Neural progenitor cell (in vitro differentiated cells): ENCODE measurements around the gene P4HA2. TPM values are rescaled to one million over a fixed set of nuclear protein-coding genes. Genes with fewer than 3 reads are reported as not detected.

Experiments used
- DNase-seq: peaks from one replicate; pipeline ENCODE4 v3.0.0-alpha.2; 2016; ENCODE audit warnings: low spot score
- H2AFZ ChIP-seq: fragments of 200-600 bp; sonication (generic); replicated peaks from 2 replicates; pipeline ENCODE4 v1.6.1; 2016; ENCODE audit warnings: antibody characterized with exemption
- H3F3A ChIP-seq: fragments of 200-600 bp; sonication (generic); 2 replicates; pipeline ENCODE4 v1.6.1; 2016; ENCODE audit warnings: antibody characterized with exemption, low read depth
- H3K27ac ChIP-seq: fragments of 200-600 bp; sonication (generic); 2 replicates; pipeline ENCODE4 v1.5.1; 2016; ENCODE audit warnings: mild to moderate bottlenecking
- H3K27me3 ChIP-seq: fragments of 200-600 bp; sonication (generic); 2 replicates; pipeline ENCODE4 v1.6.1; 2016; ENCODE audit warnings: mild to moderate bottlenecking, moderate library complexity
- H3K36me3 ChIP-seq: fragments of 200-600 bp; sonication (generic); 2 replicates; pipeline ENCODE4 v1.5.1; 2016
- H3K4me1 ChIP-seq: fragments of 200-600 bp; sonication (generic); 2 replicates; pipeline ENCODE4 v1.6.1; 2016; ENCODE audit warnings: mixed run types
- H3K4me2 ChIP-seq: fragments of 200-600 bp; sonication (generic); 2 replicates; pipeline ENCODE4 v1.6.1; 2016
- H3K4me3 ChIP-seq: fragments of 200-600 bp; sonication (generic); 2 replicates; pipeline ENCODE4 v1.5.1; 2016
- H3K79me2 ChIP-seq: fragments of 200-600 bp; sonication (generic); 2 replicates; pipeline ENCODE4 v1.6.1; 2016; ENCODE audit warnings: low read depth
- H3K9ac ChIP-seq: fragments of 200-600 bp; sonication (generic); 2 replicates; pipeline ENCODE4 v1.6.1; 2016
- H3K9me3 ChIP-seq: fragments of 200-600 bp; sonication (generic); 2 replicates; pipeline ENCODE4 v1.5.1; 2016; ENCODE audit warnings: low read depth
- H4K20me1 ChIP-seq: fragments of 200-600 bp; sonication (generic); 2 replicates; pipeline ENCODE4 v1.6.1; 2016; ENCODE audit warnings: low read depth
- H3K27ac Mint-ChIP-seq: 3 replicates; pipeline ENCODE4 v1.8.0; 2021; ENCODE audit warnings: mixed read lengths
- H3K27me3 Mint-ChIP-seq: 2 replicates; pipeline ENCODE4 v1.8.0; 2022; ENCODE audit warnings: low read depth, mild to moderate bottlenecking, inconsistent platforms, moderate library complexity, mixed read lengths; ENCODE audit not compliant: insufficient read depth
- H3K36me3 Mint-ChIP-seq: 3 replicates; pipeline ENCODE4 v1.8.0; 2021; ENCODE audit warnings: mixed read lengths
- H3K4me1 Mint-ChIP-seq: 3 replicates; pipeline ENCODE4 v1.8.0; 2021; ENCODE audit warnings: mixed read lengths
- H3K4me3 Mint-ChIP-seq: 3 replicates; pipeline ENCODE4 v1.8.0; 2021; ENCODE audit warnings: mild to moderate bottlenecking, moderate library complexity, mixed read lengths
- H3K9me3 Mint-ChIP-seq: 3 replicates; pipeline ENCODE4 v1.8.0; 2020; ENCODE audit warnings: mixed read lengths
- CTCF ChIP-seq: fragments of 200-600 bp; sonication (generic); IDR thresholded peaks from 2 replicates; pipeline ENCODE4 v1.5.1; 2017; ENCODE audit warnings: antibody characterized with exemption, mild to moderate bottlenecking
- EZH2 ChIP-seq: fragments of 200-600 bp; sonication (generic); IDR thresholded peaks from 2 replicates; pipeline ENCODE4 v1.6.1; 2017; ENCODE audit warnings: antibody characterized with exemption, mild to moderate bottlenecking, moderate library complexity
- EZH2phosphoT487 ChIP-seq: fragments of 200-600 bp; sonication (generic); IDR thresholded peaks from 2 replicates; pipeline ENCODE4 v1.6.1; 2017; ENCODE audit warnings: antibody characterized with exemption
- total RNA-seq: library from RNA; depleted of rRNA; stranded (reverse); fragments of >200 nt; gene quantifications from 2 replicates; pipeline ENCODE4 v1.2.3, GENCODE V29; 2015; ENCODE audit warnings: low replicate concordance

Gene P4HA2
- total RNA-seq, 1 donor from 2014 or later = 15.9 TPM

DNA sequence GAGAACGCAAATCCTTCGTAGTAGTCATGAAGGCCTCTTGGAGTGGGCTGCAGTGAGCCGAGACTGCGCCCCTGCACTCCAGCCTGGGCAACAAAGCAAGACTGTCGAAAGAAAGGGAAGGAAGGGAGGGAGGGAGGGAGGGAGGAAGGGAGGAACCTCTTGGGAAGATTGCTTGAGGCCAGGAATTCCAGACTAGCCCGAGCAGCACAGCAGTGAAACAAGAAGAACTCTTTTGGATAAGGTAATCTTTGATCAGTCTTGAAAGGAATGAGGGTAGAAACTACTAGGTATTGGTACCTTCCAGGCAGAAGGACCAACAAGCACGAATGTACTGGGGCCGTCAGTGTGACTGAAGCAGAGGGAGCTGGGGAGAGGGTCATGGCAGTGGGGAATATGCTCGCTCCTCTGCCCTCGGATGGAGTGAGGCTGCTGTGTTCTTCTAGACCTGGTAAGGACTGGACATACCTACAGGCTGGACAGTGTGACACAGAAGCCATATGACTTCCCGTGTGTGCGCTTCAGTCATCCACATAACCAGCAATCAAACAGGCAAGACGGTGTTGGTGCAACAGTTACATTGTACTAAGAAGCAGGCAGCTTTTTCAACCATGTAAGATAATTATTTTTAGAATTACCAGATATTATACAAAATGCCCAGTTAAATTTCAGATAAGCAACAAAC lies 45.2 kb downstream of the P4HA2 start:
- H3K27ac ChIP-seq = no peak overlapping the region
- Mint-ChIP-seq H3K9me3 (no peaks in the 10 kb centered on the region), H3K36me3 (no peaks in the 10 kb centered on the region), H3K27ac (peak overlapping the region; percentile 72), H3K4me1 (peaks cover 28% of the 10 kb centered on the region), H3K27me3 (peaks cover 2% of the 10 kb centered on the region), H3K4me3 (no peak overlapping the region)
- H2AFZ ChIP-seq = no peak overlapping the region
- no peaks in the 10 kb centered on the region for H4K20me1 ChIP-seq
- H3K27me3 ChIP-seq = no peaks in the 10 kb centered on the region
- H3K4me3 ChIP-seq = no peak overlapping the region
- TF ChIP-seq EZH2phosphoT487 = no peak
- TF ChIP-seq CTCF = no peak
- TF ChIP-seq EZH2 = no peak
- H3K79me2 ChIP-seq = no peaks in the 10 kb centered on the region
- no peaks in the 10 kb centered on the region for H3K36me3 ChIP-seq
- no peaks in the 10 kb centered on the region for H3F3A ChIP-seq
- H3K9ac ChIP-seq = no peak overlapping the region
- no peak for DNase-seq
- H3K4me1 ChIP-seq = no peaks in the 10 kb centered on the region
- no peak overlapping the region for H3K4me2 ChIP-seq
- H3K9me3 ChIP-seq = no peaks in the 10 kb centered on the region

- Histone ChIP-seq H3K9me3 (no peaks in the 10 kb centered on the region), H3K27ac (no peak overlapping the region), H3K4me1 (no peaks in the 10 kb centered on the region), H3K27me3 (no peaks in the 10 kb centered on the region), H3F3A (no peaks in the 10 kb centered on the region), H3K36me3 (no peaks in the 10 kb centered on the region), H2AFZ (no peak overlapping the region), H3K79me2 (no peaks in the 10 kb centered on the region), H3K4me2 (no peak overlapping the region), H3K4me3 (no peak overlapping the region), H4K20me1 (no peaks in the 10 kb centered on the region), H3K9ac (no peak overlapping the region)
- H3K36me3 Mint-ChIP-seq = no peaks in the 10 kb centered on the region
- peak overlapping the region; percentile 61 for H3K27ac Mint-ChIP-seq
- H3K4me3 Mint-ChIP-seq = peak overlapping the region; percentile 22
- no peak for DNase-seq
- H3K9me3 Mint-ChIP-seq = no peaks in the 10 kb centered on the region
- no peak for TF ChIP-seq EZH2phosphoT487
- peaks cover 2% of the 10 kb centered on the region for H3K27me3 Mint-ChIP-seq
- peaks cover 32% of the 10 kb centered on the region for H3K4me1 Mint-ChIP-seq
Measured at GRCh38 chr5:132181011-132181629, 46.5 kb downstream of the P4HA2 start.

DNA sequence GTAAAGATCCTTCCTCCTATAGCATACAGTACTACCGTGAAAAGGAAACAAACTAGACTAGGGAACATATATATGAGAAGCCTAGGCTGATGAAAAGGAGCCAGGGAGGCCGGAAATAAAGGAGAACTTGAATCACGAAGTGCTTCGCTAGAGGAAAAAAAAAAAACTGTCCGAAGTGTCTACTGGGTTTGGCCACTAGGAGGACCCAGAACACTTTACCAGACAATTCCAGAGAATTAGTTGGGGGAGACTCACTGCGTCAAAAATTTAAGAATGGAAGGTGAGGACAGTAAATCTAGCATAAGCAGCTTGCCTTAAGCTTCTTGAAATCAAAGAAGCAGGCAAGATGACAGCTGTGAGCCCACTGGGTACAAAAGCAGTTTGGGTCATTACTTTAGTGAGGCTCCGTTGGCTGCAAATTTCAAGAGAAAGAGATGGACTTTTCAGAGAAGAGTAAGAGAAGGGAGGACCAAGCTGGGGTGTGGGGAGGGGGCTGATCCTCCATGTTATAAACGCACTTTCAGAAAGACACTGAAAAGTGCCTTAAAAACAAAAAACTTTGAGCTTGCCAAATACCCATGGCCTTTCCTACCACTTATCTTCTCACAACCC lies 47.4 kb downstream of the P4HA2 start:
- no peaks in the 10 kb centered on the region for H3K36me3 ChIP-seq
- no peak overlapping the region for H3K4me3 Mint-ChIP-seq
- H4K20me1 ChIP-seq = no peaks in the 10 kb centered on the region
- H3K9me3 Mint-ChIP-seq = no peaks in the 10 kb centered on the region
- H3K4me1 ChIP-seq = no peaks in the 10 kb centered on the region
- no peak overlapping the region for H3K27ac ChIP-seq
- H3K4me3 ChIP-seq = no peak overlapping the region
- H3K4me2 ChIP-seq = no peak overlapping the region
- H3K9ac ChIP-seq = no peak overlapping the region
- no peaks in the 10 kb centered on the region for H3K9me3 ChIP-seq
- peak; percentile 60 for DNase-seq
- H3K27ac Mint-ChIP-seq = peak overlapping the region; percentile 17
- H3K36me3 Mint-ChIP-seq = no peaks in the 10 kb centered on the region
- no peaks in the 10 kb centered on the region for H3K27me3 ChIP-seq
- no peaks in the 10 kb centered on the region for H3K79me2 ChIP-seq
- no peak for TF ChIP-seq EZH2
- TF ChIP-seq EZH2phosphoT487 = no peak
- TF ChIP-seq CTCF = peak; percentile 81
- H3K4me1 Mint-ChIP-seq = peaks cover 32% of the 10 kb centered on the region
- H3F3A ChIP-seq = no peaks in the 10 kb centered on the region
- H2AFZ ChIP-seq = no peak overlapping the region
- peaks cover 2% of the 10 kb centered on the region for H3K27me3 Mint-ChIP-seq

DNA sequence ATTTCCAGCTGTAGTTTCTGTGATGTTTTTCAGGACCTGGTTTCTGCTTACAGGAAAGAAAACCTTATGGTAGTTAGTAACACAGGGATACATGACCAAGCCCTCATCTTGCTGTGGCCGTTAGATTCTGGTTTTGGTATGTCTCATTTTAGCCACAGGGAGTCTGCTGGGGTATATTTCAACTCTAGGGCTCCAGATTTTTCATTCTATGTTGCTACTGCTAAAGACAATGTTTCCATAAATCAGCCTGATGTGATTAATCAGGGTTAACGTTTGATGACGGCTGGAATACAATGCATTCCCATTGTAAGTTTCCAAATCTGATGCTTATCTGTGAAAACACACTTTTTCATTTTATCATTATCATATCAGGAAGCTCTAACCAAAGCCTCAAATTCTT lies 48.2 kb downstream of the P4HA2 start:
- no peaks in the 10 kb centered on the region for H3K27me3 ChIP-seq
- no peak overlapping the region for H3K9ac ChIP-seq
- H3F3A ChIP-seq = peaks cover 4% of the 10 kb centered on the region
- H4K20me1 ChIP-seq = no peaks in the 10 kb centered on the region
- TF ChIP-seq CTCF = no peak
- TF ChIP-seq EZH2 = no peak
- TF ChIP-seq EZH2phosphoT487 = no peak
- Mint-ChIP-seq H3K4me1 (peaks cover 32% of the 10 kb centered on the region), H3K9me3 (no peaks in the 10 kb centered on the region), H3K4me3 (no peak overlapping the region), H3K27me3 (peaks cover 2% of the 10 kb centered on the region), H3K27ac (no peak overlapping the region), H3K36me3 (no peaks in the 10 kb centered on the region)
- H3K79me2 ChIP-seq = no peaks in the 10 kb centered on the region
- H3K4me3 ChIP-seq = no peak overlapping the region
- no peak overlapping the region for H2AFZ ChIP-seq
- H3K4me2 ChIP-seq = no peak overlapping the region
- no peaks in the 10 kb centered on the region for H3K36me3 ChIP-seq
- no peak overlapping the region for H3K27ac ChIP-seq
- no peaks in the 10 kb centered on the region for H3K9me3 ChIP-seq
- H3K4me1 ChIP-seq = no peaks in the 10 kb centered on the region
- DNase-seq = no peak
